Measurements from ENCODE around the gene MRPS18A.
"Not testable (repeated sequence)": the region's sequence is repeated elsewhere in the genome, so short reads cannot be mapped to it uniquely, and the experiment has no call there.

MRPS18A gene

GRCh38 chr6:43716099-43716498 lies 28.5 kb upstream of the MRPS18A start:
- no peak for DNase-seq

- no peak for DNase-seq
Measured at GRCh38 chr6:43715056-43715788, 27.6 kb upstream of the MRPS18A start.

- DNase-seq, result no peak
Measured at GRCh38 chr6:43714311-43715055, 26.9 kb upstream of the MRPS18A start.

DNA sequence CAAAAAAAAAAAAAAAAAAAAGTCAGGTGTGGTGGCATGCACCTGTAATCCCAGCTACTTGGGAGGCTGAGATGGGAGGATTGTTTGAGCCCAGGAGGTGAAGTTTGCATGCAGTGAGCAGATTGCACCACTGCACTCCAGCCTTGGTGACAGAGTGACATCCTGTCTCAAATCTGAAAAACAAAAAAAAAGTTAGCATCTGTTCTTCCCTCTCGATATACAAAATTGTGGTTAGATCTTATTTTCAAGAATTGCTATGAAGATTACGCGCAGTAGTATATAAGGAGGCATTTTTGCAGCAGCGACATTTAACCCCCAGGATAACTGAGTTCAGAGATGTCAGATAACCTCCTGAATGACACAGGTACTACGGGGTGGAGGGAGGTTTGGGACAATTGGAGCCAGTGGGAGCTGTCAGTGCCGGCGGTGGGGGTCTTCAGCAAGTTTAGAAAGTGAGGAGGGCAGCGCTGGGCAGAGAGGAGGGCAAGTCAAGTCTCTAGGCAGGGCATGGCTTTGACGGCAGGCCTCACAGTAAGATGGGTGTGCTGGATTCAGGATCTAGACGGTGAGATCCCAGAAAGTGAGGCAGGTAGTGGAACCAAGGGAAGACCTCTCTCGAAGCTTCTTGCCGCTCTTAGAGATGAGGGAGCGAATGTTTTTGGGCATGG lies 26.2 kb upstream of the MRPS18A start:
- no peak for DNase-seq

DNA sequence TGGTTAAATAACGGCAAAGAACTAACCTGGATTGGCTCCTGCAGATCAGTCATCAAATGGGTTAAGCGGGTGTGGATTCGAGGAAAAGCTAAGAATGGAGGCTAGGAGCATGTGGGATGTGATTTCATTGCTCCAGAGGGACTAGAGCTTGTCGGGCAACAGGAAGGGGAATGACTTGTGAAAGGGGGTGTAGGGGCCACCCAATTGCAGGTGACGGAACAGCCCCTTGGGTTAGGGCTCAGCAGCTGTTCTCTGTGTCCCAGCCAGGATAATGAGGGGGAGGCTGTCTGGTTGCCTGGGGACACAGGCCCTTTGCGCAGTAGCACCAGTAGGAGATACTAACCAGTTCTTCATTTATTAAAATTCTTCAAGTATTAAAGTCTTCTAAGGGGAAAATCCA lies 25.0 kb upstream of the MRPS18A start:
- DNase-seq, result no peak

DNA sequence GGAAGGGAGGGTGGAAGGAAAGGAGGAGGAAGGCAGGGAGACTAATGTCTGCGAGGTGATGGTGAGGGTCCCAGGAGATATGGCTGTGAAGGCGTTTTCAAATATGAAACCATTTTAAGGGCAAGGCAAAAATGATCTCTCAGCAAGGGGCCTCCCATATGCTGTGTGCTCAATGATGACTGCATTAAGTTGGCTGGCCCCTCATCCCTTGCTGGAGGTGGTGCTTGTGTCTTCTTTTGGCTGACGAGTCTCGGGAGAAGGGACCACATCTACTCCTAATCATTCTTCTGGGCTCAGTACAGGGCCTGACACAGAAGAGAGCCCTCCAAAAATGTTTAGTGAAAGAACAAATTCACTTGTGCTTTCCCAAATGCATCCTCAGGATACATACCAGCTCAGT lies 23.0 kb upstream of the MRPS18A start:
- no peak for DNase-seq

GRCh38 chr6:43709654-43710303 lies 22.2 kb upstream of the MRPS18A start:
- no peak for DNase-seq

GRCh38 chr6:43708860-43709653 lies 21.5 kb upstream of the MRPS18A start:
- DNase-seq, result no peak

- no peak for DNase-seq
Measured at GRCh38 chr6:43707767-43708166, 20.2 kb upstream of the MRPS18A start.

DNA sequence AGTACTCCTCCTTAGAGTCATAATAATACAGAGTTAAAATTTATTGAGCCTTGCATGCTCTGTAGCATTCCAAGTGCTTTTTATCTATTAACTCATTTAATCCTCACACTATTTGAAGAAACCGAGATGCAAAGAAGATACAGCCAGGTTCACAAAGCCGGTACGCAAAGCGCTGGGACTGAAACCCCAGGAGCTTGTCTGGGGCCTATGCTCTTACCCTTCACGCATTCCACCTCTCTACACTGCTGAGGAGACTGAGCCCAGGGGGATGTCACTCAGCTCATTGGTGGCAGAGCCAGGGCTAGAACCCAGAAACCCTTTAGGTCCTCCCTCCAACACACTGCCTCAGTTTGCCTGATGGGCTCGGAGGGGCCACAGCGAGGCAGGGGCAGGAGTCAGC lies 19.7 kb upstream of the MRPS18A start:
- DNase-seq, result no peak

GRCh38 chr6:43706788-43707187 lies 19.2 kb upstream of the MRPS18A start:
- DNase-seq, result no peak

- DNase-seq, result no peak
Measured at GRCh38 chr6:43705996-43706395, 18.4 kb upstream of the MRPS18A start.

GRCh38 chr6:43703512-43704429 lies 16.2 kb upstream of the MRPS18A start:
- no peak for DNase-seq

DNA sequence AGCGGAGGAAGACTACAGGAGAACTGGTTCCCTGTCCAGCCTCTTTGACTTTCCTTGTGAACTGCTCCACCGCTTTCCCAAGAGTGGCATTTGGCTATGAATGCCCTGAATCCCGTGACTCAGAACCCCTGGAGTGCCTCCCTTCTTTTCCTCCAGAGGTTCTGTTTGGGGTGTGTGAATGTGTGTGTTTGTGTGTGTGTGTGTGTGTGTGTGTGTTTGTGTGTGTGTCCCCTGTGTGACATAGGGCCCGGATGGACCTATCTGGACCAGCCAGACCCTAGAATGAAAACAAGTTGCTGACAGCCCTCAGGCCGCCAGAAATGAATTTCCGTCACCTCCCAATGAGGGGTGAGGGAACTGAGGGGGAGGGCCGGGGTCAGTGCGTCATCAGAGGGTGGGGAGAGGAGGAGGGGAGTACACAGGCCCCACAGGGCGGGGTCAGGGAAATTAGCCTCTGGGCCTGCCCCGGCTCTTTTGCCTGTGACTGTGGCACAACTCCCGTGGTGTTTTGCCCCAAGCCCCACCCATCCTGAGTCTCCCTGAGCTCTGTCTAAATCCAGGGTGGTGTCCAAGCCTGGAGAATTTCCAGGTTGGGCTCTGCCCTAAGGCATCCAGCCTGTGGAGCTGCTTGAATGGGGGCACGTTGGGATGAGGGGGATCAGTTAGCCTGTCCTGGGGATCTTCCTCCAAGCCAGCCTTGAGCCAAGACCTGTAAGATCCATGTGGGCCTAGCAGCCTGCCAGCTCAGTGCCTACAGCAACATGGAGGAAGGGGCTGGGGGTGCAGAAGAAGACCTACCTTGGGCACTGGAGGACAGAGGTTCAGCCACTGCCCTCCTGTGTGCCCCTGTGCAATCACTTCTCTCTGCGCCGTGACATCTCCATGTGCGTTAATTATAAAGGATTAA lies 15.2 kb upstream of the MRPS18A start:
- no peak for DNase-seq

GRCh38 chr6:43702171-43702533 lies 14.6 kb upstream of the MRPS18A start:
- DNase-seq, result no peak

DNA sequence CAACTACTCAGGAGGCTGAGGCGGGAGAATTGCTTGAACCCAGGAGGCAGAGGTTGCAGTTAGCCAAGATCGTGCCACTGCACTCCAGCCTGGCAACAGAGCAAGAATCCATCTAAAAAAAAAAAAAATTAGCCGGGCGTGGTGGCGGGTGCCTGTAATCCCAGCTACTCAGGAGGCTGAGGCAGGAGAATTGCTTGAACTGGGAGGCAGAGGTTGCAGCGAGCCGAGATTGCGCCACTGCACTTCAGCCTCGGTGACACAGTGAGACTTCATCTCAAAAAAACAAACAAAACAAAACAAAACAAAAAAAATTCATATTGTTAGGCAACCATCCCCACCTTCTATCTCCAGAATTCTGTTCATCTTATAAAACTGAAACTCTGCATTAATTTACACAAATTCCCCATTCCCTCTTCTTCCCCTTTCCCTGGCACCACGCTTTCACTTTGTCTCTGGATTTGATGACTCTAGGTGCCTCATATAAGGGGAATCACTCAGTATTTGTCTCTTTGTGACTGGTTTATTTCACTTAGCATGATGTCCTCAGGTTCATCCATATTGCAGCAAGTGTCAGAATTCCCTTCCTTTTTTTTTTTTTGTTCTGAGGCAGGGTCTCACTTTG lies 13.5 kb upstream of the MRPS18A start:
- DNase-seq, result not testable (repeated sequence)

DNA sequence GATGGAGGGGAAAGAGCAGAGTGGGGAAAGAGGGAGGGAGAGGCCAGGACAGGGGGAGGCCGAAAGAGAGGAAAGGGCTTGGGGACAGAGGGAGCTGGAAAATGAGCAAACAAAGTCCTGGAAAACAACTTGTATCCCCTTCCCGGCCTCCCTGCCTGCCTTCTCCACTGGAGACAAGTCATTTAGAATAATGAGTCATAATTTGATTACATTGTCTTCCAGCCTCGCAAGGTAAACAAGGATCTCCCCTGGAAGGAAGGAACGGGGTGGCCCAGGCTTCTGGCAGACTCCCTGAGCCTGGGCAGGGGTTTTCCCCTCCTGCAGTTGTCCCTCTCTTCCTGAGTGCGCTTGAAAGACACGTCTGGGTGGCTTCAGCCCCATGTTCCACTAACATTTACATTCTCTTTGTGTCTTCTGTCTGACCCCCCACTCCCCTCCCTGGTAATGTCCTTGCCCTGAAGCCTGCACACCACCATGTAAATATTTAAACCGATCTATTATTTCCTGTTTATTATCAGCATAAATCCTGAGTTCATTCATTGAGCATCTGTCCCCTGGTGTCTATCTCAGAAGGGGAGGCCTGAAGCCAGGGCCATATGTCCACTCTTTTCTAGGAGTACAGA lies 12.1 kb upstream of the MRPS18A start:
- no peak for DNase-seq

- DNase-seq, result no peak
Measured at GRCh38 chr6:43698584-43699349, 11.2 kb upstream of the MRPS18A start.

DNA sequence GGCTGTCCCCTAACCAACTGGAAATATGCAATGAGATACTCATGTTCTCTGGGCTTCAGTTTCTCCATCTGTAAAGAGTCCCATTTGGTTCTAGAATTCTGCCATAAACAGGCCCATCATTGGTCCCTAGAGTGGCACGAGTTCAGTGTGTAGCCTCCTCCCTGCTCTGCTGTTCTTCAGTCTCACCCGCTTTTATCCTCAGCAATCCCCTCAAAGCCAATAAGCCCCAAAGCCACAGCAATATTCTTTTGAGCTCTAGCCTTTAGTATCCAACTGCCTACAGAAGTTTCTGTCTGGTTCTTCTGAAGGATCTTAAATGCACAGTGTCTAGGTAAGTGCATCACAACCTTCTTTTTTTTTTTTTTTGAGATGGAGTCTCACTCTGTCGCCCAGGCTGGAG lies 9.8 kb upstream of the MRPS18A start:
- DNase-seq, result no peak

All from NCI-H1417 treated with DMSO at 0.1 percent for 48 hours (cell line).